GM19035 (cell line): ENCODE data around the gene BCL2.

Experiments used
- ATAC-seq: cut with Tn5 transposase; IDR thresholded peaks from one replicate; pipeline ENCODE4 v1.9.1; 2021; ENCODE audit not compliant: unreplicated experiment

BCL2 gene

DNA sequence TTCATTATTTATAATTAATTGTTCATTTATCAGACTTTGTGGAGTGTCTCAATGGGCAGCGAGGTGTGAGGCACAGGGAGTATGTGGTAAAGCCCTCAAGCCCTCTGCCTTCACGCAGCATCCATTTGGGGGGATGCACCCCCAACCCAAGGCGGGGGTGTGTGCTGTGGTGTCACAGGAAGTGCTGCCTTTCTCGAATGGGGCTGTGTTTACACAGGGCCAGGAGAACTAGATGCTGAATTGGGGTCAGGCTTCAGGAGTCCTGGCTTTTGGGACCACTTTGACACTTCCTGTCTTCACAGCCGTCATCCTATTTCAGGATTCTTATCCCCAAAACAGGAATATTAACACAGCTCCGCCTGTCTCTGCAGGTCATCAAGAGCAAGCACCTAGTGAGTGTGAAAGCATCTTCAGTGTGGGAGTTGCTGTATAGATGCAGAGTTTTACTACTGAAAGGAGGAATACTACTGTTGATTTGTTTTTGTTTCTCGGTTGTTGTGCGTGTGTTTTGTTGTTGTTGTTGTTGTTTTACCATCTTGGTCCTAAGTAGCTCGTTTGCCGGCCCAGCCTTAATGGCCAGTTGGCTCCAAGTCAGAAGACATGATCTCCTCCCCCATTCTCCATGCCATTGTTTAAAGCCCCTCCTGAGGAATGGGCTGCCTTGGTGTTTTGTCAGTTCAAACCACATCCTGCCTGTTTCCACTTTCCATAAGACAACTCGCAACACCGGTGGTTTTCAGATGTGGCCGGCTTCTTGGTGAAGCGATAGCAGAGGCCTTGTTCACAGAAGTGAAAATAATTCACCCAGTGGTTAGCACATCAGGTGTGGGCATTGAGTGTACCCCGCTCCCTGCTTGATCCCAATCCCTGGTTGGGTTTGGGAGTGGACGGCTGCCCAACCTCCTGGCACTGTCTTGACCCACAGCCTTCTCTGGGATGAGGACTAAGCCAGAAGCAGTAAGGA, 221.3 kb downstream of the BCL2 start:
- peak; percentile 80 for ATAC-seq

DNA sequence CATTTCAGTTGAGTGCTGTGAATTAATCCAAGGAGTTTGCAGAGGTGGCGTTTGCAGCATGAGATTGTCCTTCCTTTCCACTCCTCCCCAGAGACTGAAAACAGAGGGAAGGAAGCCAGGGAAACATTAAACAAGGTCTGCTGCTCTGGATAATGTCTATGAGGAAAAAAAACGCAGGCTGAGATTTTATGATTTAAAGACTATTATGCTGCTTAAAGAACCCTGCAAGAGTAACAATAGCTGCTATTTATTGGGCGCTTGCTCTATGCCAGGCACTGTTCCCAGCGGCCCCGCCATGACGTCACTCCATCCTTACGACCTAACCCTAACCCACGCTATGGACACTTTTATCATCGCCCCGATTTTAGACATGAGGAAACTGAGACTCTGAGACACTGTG, 222.4 kb downstream of the BCL2 start:
- ATAC-seq: no peak

DNA sequence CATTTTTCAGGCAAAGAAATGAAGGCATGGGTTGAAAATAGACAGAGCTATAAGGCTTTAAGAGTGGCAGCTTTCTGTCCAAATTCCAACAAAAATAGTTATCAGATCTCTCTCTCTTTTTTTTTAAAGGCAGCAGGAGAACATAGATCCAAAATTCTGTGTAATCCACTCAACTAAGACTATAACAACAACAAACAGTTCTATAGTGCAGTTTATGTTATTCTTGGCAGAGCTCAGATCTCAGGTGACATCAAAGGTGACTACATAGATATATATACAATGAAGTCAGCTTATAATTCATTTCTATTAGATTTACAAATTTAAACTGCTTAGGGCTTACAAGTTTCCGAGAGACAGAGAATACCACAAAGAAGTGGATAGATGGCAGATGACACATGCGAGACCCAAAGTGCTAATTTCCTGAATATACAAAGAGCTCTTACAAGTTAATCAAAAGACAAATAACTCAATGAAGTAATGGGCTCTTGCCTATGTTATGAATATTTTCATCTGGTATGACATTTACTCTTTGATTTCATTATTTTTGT, 223.2 kb downstream of the BCL2 start:
- no peak for ATAC-seq

DNA sequence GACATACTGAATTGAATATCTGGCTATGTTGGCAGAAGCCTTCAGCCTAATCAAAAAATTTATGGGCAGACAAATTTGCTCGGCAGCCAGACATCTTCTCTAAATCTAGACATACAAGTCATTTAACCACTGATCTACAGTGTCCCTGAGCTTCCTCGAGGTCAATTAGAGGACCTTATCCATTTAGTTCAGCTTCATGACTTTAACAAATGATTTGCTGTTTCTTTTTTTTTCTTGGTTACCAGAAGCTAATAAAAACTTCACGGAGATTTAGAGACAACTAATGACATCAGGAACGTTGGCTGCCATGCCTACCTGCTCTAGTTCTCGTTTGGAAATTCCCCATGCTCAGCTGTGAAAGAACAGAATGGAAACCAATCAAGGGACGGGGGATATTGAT, 223.8 kb downstream of the BCL2 start:
- no peak for ATAC-seq

DNA sequence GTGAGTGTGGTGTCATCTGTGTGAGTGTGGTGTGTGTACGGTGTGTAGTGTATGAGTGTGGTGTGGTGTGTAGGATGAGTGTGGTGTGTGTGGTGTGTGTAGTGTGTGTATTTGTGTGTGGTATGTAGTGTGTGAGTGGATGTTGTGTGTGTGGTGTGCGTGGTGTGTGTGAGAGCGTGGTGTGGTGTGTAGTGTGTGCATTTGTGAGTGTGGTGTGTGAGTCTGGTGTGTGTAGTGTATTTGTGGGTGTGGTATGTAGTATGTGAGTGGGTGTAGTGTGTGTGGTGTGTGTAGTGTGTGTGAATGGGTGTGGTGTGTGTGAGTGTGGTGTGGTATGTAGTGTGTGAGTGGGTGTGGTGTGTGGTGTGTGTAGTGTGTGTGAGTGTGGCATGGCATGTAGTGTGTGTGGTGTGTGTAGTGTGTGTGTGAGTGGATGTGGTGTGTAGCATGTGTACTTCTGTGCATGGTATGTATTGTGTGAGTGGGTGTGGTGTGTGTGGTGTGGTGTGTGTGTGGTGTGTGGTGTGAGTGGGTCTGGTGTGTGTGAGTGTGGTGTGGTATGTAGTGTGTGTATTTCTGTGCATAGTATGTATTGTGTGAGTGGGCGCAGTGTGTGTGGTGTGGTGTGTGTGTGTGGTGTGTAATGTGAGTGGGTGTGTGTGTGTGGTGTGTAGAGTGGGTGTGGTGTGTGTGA, 227.8 kb downstream of the BCL2 start:
- no peak for ATAC-seq

DNA sequence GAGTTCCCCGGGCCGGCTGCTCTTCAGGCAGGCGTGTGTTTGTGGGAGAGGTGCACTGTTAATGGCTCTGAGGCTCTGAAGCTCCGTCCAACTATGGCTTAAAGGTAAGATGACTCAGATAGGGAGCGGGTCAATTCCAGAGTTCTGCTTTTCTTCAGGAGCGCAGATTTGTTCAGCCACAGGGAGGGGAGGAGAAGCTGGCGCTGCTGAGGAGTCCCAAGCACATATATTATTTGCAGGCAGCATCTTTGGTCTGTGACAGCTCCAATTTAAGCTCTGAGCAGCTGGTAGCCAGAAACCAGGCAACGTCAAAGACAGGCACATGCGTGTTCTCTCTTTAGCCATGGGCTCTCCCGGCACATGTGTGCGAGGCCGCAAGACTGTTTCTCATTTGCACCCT, 229.2 kb downstream of the BCL2 start:
- ATAC-seq: no peak

DNA sequence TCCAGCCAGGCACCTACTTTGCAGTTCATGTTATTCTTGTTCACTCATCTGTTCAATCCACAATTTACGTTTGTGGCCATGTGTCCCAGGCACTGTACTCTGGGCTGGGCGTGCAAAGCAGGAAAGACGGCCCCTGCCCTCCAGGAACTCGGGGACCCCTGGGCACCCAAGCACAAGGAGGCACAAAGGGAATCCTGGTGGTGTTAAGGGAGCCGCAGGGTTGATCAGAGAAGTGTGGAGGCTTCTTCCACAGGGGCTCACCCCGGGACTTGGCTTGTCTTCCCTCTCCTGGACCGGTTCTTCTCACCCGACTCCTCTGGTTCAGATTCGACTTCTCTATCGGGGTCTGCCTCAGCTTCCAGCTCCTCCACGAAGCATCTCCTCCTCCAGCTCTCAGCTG, 230.5 kb downstream of the BCL2 start:
- no peak for ATAC-seq

DNA sequence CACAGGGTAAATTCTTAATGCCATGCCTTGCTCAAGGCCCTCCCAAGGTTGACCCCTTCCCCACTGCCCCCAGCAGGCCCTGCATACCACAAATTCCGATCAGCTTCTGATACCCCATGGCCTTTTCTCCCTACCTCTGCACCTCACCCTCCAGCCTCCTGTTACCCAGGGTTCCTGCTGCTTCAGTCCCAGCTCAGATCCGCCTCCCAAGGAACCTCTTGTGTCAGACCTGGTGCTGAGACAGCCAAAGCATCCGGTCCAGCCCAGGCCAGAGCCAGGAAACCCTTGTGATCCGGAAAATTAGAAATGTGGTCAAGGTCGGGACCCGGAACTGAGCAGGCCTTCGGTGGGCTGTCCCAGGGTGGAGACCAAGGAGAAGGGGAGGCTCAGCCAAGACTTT, 231.3 kb downstream of the BCL2 start:
- no peak for ATAC-seq

DNA sequence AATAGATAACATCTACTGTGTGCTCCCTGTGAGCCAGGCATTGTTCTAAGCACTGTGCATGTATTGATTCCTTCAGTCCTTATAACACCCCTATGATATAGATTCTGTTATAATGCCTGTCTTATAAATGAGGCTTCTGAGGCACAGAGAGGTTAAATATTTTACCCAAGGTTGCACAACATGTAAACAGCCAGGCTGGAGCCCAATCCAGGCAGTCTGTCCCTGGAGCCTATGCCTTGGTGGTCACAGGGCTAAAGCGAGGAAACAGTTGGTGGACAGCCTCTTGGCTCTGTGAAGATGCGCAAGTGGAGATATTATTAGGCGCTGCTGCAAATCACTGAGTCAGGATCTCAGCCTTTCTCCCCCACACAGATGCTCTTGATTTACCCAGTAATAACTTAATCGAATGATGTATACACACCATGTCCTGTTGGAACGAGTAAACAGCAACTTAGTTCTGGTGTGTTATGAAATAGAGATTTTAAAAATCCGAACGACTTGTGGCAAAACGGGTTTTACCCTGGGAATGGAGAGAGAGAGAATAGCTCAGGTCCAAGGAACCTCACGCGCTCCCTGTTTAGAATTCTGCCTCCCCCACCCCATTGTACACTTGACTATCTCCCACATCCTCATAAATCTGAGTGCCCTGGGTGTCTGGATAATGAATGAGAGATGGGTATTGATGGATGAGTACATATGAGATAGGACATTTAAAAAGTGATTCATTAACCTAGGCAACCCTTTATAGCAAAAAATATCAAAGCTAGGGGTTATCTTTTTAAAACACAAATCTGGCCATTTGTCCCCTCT, 231.9 kb downstream of the BCL2 start:
- ATAC-seq: no peak

DNA sequence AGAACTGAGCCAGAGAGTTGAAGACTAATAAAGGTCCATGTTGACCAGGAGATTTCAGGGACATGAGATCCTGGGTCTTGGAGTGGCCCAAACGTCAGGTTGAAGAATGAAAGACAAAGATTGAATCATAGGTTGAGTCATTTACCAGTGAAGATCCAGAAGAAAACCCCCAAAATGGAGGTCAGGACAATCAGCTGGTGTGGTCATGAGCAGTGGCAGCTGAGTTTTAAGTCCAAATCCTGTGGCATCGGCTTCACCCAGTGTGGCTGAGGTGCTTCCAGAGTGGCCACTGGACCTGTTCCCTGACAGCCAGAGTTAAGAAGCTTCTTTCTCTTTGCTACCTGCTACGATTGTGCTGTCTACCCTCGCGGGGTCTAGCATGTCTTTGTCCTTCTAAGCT, 234.0 kb downstream of the BCL2 start:
- ATAC-seq: no peak

DNA sequence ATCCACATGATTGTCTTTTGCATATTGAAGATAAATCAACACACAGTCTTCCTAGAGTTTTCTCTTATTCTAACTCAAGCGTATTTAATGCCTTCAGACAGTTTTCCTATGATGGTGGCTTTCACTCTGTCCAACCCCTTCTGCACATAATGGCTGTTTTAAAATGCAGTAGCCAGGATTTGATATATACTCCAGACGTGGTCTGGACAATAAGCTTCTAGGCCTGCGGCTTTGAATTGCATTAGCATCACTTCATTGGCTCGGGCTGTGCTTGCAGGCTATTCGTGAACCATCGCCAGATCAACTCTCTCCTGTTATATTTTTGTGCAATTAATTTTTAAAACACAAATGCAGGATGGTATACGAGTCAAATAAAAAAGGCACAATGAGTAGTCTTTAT, 235.3 kb downstream of the BCL2 start:
- no peak for ATAC-seq

DNA sequence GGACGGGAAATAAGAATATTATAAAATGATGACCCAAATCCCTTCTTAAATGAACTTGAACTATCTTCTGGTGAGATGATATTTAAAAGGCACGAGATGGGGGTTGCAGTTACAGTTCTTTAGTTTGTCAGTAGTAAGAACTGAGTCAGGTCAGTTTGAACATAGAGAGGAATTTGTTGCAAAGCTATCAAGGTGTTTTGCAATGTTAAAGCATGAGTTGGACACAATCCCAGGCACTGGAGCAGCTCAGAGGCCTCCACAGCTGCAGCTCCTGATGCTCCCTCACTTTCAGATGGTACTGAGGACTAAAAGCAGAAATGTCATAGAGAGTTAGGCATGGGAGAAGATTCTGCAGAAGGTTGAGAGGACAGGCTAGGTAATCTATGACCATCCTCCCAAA, 236.0 kb downstream of the BCL2 start:
- no peak for ATAC-seq

DNA sequence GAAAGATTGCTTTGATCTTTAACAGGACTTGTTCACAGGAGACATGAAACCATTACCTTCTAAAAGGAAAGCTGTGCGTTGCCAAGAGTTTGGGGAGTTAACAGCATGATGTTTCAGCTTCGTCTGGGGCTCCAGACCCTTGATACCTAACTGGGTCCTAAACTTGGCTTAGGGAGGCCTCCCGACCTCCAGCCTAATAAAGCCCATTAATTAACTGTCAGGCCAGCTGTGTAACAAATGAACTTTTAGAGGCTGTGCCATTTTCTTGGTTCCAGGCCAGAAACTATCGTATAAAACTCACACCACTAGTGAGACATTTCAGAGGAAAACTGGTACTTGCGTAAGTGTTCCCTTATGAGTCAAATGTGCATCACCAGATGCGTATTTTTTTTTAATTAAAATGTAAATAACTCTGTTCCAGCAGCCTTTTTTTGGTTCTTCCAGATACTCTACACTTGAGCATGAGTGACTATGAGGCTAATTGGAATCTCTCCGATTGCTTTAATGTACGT, 236.5 kb downstream of the BCL2 start:
- ATAC-seq: no peak

DNA sequence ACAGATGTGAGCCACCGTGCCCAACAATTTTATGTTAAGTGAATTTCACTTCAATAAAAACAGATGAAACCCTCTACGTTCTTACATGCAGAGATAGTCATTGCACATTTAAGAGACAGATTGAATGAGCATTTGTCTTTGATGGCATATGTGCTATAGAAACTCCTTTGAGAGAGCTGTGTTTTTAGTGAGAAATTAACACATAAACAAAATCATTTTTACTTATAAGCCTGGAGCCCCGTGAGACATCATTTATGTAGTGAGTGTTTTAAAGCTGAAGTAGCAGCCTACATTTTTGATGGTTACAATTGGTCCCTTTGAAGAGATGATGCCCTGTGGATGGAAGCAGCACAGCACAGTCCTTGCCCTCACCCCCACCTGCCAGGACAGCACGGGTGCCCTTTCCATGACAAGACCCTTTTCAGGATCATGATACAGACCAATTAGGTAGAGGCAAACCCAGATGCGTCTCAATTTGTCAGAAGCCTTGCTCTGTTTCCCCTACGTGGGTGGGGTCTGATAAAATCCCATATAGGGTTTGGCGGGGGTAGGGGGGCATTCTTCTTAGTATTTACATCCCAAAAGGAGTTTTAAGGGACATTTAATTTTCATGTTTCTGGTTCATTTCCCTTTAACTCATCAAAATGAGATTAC, 237.1 kb downstream of the BCL2 start:
- no peak for ATAC-seq

DNA sequence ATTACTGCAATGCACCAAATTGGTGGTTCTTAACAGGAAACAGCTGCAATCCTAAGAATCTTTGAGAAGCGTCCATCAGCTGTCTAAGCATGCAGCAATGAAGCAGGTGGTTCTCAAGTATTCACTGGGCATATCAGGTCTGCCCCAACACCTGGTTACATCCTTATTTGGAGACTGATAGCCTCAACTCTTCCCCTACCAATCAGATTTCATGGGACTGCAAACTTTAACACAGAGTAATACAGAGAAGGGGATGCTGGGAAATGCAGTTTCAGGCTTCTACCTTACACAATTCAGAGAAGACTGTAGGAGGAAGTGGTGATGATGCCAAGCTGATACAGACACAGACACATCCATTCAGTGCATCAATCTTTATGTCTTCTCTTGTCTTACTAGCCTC, 240.5 kb downstream of the BCL2 start:
- ATAC-seq: no peak

DNA sequence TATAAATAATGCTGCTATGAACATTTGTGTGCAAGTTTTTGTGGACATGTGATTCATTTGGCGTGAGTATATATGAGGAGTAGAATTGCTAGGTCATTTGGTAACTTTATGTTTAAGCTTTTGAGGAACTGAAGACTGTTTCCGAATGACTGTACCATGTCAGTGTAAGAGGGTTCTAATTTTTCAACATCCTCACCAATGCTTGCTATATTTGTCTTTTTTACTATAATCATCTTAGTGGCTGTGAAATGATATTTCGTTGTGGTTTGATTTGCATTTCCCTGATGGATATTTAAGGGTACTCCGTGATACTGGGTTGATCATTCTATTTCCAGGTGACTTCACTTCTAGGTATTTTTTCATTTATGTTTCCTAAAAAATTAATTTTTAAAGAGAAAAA, 241.1 kb downstream of the BCL2 start:
- peak; percentile 96 for ATAC-seq

DNA sequence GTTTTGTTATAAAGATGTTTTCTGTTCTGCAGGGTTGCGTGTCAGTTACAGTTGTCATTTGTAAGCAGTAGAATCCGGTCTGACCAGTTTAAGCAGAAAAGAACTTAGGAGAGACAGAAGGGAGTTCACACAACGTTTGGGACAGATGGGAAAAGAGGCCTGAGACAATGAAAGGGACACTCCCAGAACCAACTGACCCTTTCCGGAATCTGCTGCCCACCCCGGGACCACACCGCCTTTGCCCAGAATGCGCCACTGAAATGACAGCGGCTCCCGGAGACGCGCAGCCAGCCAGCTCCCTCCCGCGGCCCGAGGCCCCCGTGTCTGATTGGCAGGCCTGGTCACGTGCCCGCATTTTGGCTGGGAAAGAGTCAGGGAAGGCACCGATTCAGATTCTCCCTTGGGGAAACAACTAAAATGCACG, 244.6 kb downstream of the BCL2 start:
- ATAC-seq: no peak

DNA sequence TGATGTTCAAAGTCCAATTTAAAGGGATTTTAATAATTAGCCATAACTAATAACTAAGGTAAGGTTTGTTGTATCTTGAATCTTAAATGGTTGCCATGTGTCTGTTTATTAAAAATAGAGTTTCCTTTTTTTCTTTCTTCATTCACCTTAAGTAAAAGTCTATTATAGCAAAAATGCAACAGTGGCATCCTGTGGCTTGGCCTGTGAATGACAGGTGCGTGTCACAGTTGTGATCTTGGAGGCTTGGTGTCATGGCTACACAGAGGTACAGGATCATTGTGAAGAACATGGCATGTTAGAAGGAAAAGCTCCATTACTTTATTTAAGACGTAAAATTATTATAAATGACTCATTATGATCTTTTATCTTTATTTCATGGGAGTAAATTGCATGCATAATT, 246.1 kb downstream of the BCL2 start:
- no peak for ATAC-seq
